KOPT-K1 (cell line): ENCODE results near the gene GLRX.

ENCODE experiments used
- H3K27ac ChIP-seq: fragments of 200-600 bp; sonication (generic); 2 replicates; pipeline ENCODE4 v1.5.1; 2016; ENCODE audit warnings: antibody characterized with exemption, mild to moderate bottlenecking, low read depth, low read length; ENCODE audit not compliant: poor library complexity, severe bottlenecking
- H3K36me3 ChIP-seq: fragments of 200-600 bp; sonication (generic); 2 replicates; pipeline ENCODE4 v1.5.1; 2017; ENCODE audit warnings: antibody characterized with exemption, mild to moderate bottlenecking, low read length, moderate library complexity; ENCODE audit not compliant: insufficient read depth
- H3K9me3 ChIP-seq: fragments of 200-600 bp; sonication (generic); 2 replicates; pipeline ENCODE4 v1.5.1; 2017; ENCODE audit warnings: antibody characterized with exemption, low read length, mild to moderate bottlenecking; ENCODE audit not compliant: insufficient read depth, poor library complexity, severe bottlenecking

The GLRX gene

GRCh38 chr5:95770830-95771708 lies 51.5 kb downstream of the GLRX start:
- Histone ChIP-seq H3K27ac (no peak overlapping the region), H3K36me3 (no peaks in the 10 kb centered on the region)

GRCh38 chr5:95768731-95769130 lies 53.8 kb downstream of the GLRX start:
- H3K27ac ChIP-seq: no peak overlapping the region
- no peaks in the 10 kb centered on the region for H3K36me3 ChIP-seq
- H3K9me3 ChIP-seq: no peaks in the 10 kb centered on the region

More at GRCh38 chr5:95770830-95771708, 51.5 kb downstream of the GLRX start:
- no peaks in the 10 kb centered on the region for H3K9me3 ChIP-seq

GRCh38 chr5:95763941-95764340 lies 58.6 kb downstream of the GLRX start:
- H3K9me3 ChIP-seq: no peaks in the 10 kb centered on the region
- H3K36me3 ChIP-seq: no peaks in the 10 kb centered on the region
- H3K27ac ChIP-seq: no peak overlapping the region
